Islet precursor cell (in vitro differentiated cells): ENCODE measurements around the gene CLMN.

ENCODE experiments used
- DNase-seq: peaks from one replicate; pipeline ENCODE4 v3.0.0-alpha.2; 2018

Gene CLMN

GRCh38 chr14:95340201-95340697 is 20.5 kb upstream of the CLMN start:
- DNase-seq = no peak

- DNase-seq = no peak
These were observed 19.7 kb upstream of the CLMN start for GRCh38 chr14:95339301-95339865.

- DNase-seq = no peak
These were observed 18.7 kb upstream of the CLMN start for GRCh38 chr14:95338436-95338835.

GRCh38 chr14:95337041-95337595 is 17.4 kb upstream of the CLMN start:
- DNase-seq = no peak

GRCh38 chr14:95336192-95336760 is 16.6 kb upstream of the CLMN start:
- DNase-seq = no peak

- DNase-seq = no peak
These were observed 15.4 kb upstream of the CLMN start for GRCh38 chr14:95335071-95335470.

GRCh38 chr14:95334044-95334443 is 14.3 kb upstream of the CLMN start:
- DNase-seq = no peak

- DNase-seq = no peak
These were observed 12.9 kb upstream of the CLMN start for GRCh38 chr14:95332641-95333040.

GRCh38 chr14:95331708-95332408 is 12.2 kb upstream of the CLMN start:
- no peak for DNase-seq

- no peak for DNase-seq
These were observed 11.1 kb upstream of the CLMN start for GRCh38 chr14:95330591-95331370.

- DNase-seq = no peak
These were observed 10.2 kb upstream of the CLMN start for GRCh38 chr14:95329941-95330340.

- DNase-seq = no peak
These were observed 9.2 kb upstream of the CLMN start for GRCh38 chr14:95328729-95329503.

- no peak for DNase-seq
These were observed 8.1 kb upstream of the CLMN start for GRCh38 chr14:95327558-95328374.

GRCh38 chr14:95326987-95327386 is 7.3 kb upstream of the CLMN start:
- no peak for DNase-seq

- no peak for DNase-seq
These were observed 4.2 kb upstream of the CLMN start for GRCh38 chr14:95323917-95324316.

GRCh38 chr14:95323361-95323760 is 3.7 kb upstream of the CLMN start:
- no peak for DNase-seq

- DNase-seq = no peak
These were observed 2.9 kb upstream of the CLMN start for GRCh38 chr14:95322651-95323050.

GRCh38 chr14:95321693-95322455 is 2.2 kb upstream of the CLMN start:
- DNase-seq = no peak

- no peak for DNase-seq
These were observed 1.4 kb upstream of the CLMN start for GRCh38 chr14:95320955-95321600.
